SK-N-SH (cell line): ENCODE data around the gene TSPAN12. TPM values are rescaled to one million over a fixed set of nuclear protein-coding genes. Genes with fewer than 3 reads are reported as not detected.

Experiments used
- CTCF ChIA-PET: fragments of 300-600, 350-600 bp; formaldehyde crosslinking; extraction: SDS; loops from one replicate; lab custom pipeline; 2021; lab: Yijun Ruan, JAX
- POLR2A ChIA-PET: fragments of 350-600 bp; sonication (Branson Sonifier 250); formaldehyde crosslinking; extraction: SDS; loops from one replicate; lab custom pipeline; 2020; ENCODE audit warnings: antibody characterized with exemption, inconsistent platforms; lab: Yijun Ruan, JAX
- DNase-seq: peaks from one replicate; pipeline ENCODE4 v3.0.0; 2012
- H2AFZ ChIP-seq: fragments of 200-600 bp; sonication (generic); 2 replicates; pipeline ENCODE4 v1.8.1; 2016; ENCODE audit warnings: antibody characterized with exemption, mild to moderate bottlenecking, low read depth
- H3F3A ChIP-seq: fragments of 200-600 bp; sonication (generic); replicated peaks from 2 replicates; pipeline ENCODE3; 2016; ENCODE audit warnings: antibody characterized with exemption, mild to moderate bottlenecking; ENCODE audit not compliant: insufficient read depth
- H3K27ac ChIP-seq, 2 experiments: fragments of 200-500 bp in 1 of 2; fragments of 200-600 bp in 1 of 2; sonication (Bioruptor generic) in 1 of 2; sonication (generic), shearing (Covaris generic) in 1 of 2; 2 replicates each; pipeline versions ENCODE4 v1.5.1 to v1.6.1; 2014 to 2016; ENCODE audit warnings: low read depth in 2 of 2, inconsistent platforms in 1 of 2, low read length in 1 of 2, mild to moderate bottlenecking in 1 of 2, mixed read lengths in 1 of 2
- H3K27me3 ChIP-seq: fragments of 200-600 bp; sonication (generic), shearing (Covaris generic); 2 replicates; pipeline ENCODE4 v1.6.1; 2016; ENCODE audit warnings: mixed run types; ENCODE audit not compliant: insufficient read depth
- H3K36me3 ChIP-seq, 2 experiments: fragments of 200-500 bp in 1 of 2; fragments of 200-600 bp in 1 of 2; sonication (Bioruptor generic) in 1 of 2; sonication (generic) in 1 of 2; replicated peaks in 1 of 2; 2 replicates each; pipeline versions ENCODE3 to v1.5.1; 2014 to 2016; ENCODE audit warnings: low read length in 1 of 2, mild to moderate bottlenecking in 1 of 2; ENCODE audit not compliant: insufficient read depth in 2 of 2, control insufficient read depth in 1 of 2
- H3K4me1 ChIP-seq, 2 experiments: fragments of 200-500 bp in 1 of 2; fragments of 200-600 bp in 1 of 2; sonication (Bioruptor generic) in 1 of 2; sonication (generic), shearing (Covaris generic) in 1 of 2; 2 replicates each; pipeline versions ENCODE4 v1.5.1 to v1.6.1; 2014 to 2016; ENCODE audit warnings: low read depth in 1 of 2, low read length in 1 of 2, mixed run types in 1 of 2; ENCODE audit not compliant: insufficient read depth in 2 of 2, control insufficient read depth in 1 of 2
- H3K4me2 ChIP-seq: fragments of 200-600 bp; sonication (generic), shearing (Covaris generic); 2 replicates; pipeline ENCODE4 v1.6.1; 2017; ENCODE audit warnings: mixed run types
- H3K4me3 ChIP-seq, 2 experiments: fragments of 200-500 bp in 1 of 2; fragments of 200-600 bp in 1 of 2; sonication (Bioruptor generic) in 1 of 2; sonication (generic), shearing (Covaris generic) in 1 of 2; 2 replicates each; pipeline versions ENCODE4 v1.5.1 to v1.8.1; 2014 to 2016; ENCODE audit warnings: low read depth in 2 of 2, inconsistent platforms in 1 of 2, low read length in 1 of 2, mild to moderate bottlenecking in 1 of 2, mixed read lengths in 1 of 2, moderate library complexity in 1 of 2
- H3K79me2 ChIP-seq: fragments of 200-600 bp; sonication (generic); 2 replicates; pipeline ENCODE4 v1.8.1; 2017; ENCODE audit warnings: mild to moderate bottlenecking; ENCODE audit not compliant: insufficient read depth
- H3K9ac ChIP-seq: fragments of 200-600 bp; sonication (generic); 2 replicates; pipeline ENCODE4 v1.6.1; 2017; ENCODE audit warnings: mixed run types
- H3K9me2 ChIP-seq: fragments of 200-600 bp; sonication (generic); 2 replicates; pipeline ENCODE4 v1.6.1; 2017; ENCODE audit warnings: mixed run types
- H3K9me3 ChIP-seq: fragments of 200-600 bp; sonication (generic); 2 replicates; pipeline ENCODE4 v1.6.1; 2017; ENCODE audit warnings: mixed run types, mild to moderate bottlenecking, moderate library complexity
- H4K20me1 ChIP-seq: fragments of 200-600 bp; sonication (generic); 2 replicates; pipeline ENCODE4 v1.6.1; 2017; ENCODE audit warnings: mild to moderate bottlenecking, mixed run types; ENCODE audit not compliant: insufficient read depth
- CHD2 ChIP-seq: fragments of 150-350 bp; IDR thresholded peaks from 2 replicates; pipeline ENCODE4 v1.6.1; 2018; ENCODE audit warnings: low read length; ENCODE audit not compliant: partially characterized antibody
- CTCF ChIP-seq: fragments of 200-600 bp; sonication (generic); IDR thresholded peaks from 2 replicates; pipeline ENCODE4 v1.6.1; 2017; ENCODE audit warnings: antibody characterized with exemption, mild to moderate bottlenecking, moderate library complexity
- GABPA ChIP-seq: IDR thresholded peaks from 2 replicates; pipeline ENCODE4 v1.4.0; 2012; ENCODE audit warnings: low read depth, mild to moderate bottlenecking
- MAX ChIP-seq: IDR thresholded peaks from 2 replicates; pipeline ENCODE4 v1.4.0; 2012; ENCODE audit warnings: low read depth
- NRF1 ChIP-seq: IDR thresholded peaks from 2 replicates; pipeline ENCODE4 v1.6.1; 2012; ENCODE audit warnings: low read depth, mild to moderate bottlenecking, low read length
- RAD21 ChIP-seq: IDR thresholded peaks from 2 replicates; pipeline ENCODE4 v1.6.1; 2012; ENCODE audit warnings: mild to moderate bottlenecking, low read length
- RCOR1 ChIP-seq: fragments of 150-350 bp; IDR thresholded peaks from 2 replicates; pipeline ENCODE4 v1.6.1; 2017; ENCODE audit warnings: antibody characterized with exemption, low read length
- SMC3 ChIP-seq: IDR thresholded peaks from 2 replicates; pipeline ENCODE4 v1.6.1; 2012; ENCODE audit warnings: low read depth, low read length, improper control_type of control experiment
- USF2 ChIP-seq: fragments of 150-350 bp; IDR thresholded peaks from 2 replicates; pipeline ENCODE4 v1.6.1; 2017; ENCODE audit warnings: antibody characterized with exemption, low read length, low read depth, borderline replicate concordance
- YY1 ChIP-seq: IDR thresholded peaks from 2 replicates; pipeline ENCODE4 v1.4.0; 2012; ENCODE audit warnings: low read depth, mild to moderate bottlenecking
- ZBTB33 ChIP-seq: IDR thresholded peaks from 2 replicates; pipeline ENCODE4 v1.4.0; 2012; ENCODE audit warnings: low read depth, borderline replicate concordance
- WGBS: methylation state at CpG from one replicate; pipeline ENCODE4 v1.1.6; 2017; ENCODE audit warnings: low lambda C conversion rate; 5-methylcytosine and 5-hydroxymethylcytosine counted together
- polyA plus RNA-seq, 3 experiments: library from polyadenylated mRNA; depleted of rRNA; stranded (reverse); fragments of >200 nt; gene quantifications; 2 replicates each; pipeline ENCODE4 v1.2.3, GENCODE V29; 2012

The TSPAN12 gene
- 0.21 TPM in 1 of 2 replicates, not detected in the other for polyA plus RNA-seq (2012; rRNA removed)
- 0.10 and 0.14 TPM in 2 replicates for polyA plus RNA-seq (2012; cell fraction: cytosol; rRNA removed)
- 0.05 TPM in 2 replicates for polyA plus RNA-seq (2012; cell fraction: nucleus; rRNA removed)

GRCh38 chr7:120857588-120858573, at the start of gene TSPAN12:
TSPAN12 (minus strand) TSS chr7:120858144; CDS start chr7:120856763, 1,381 bp downstream.
- H3K27ac ChIP-seq, result peak within 1 kb of the TSS in 1 of 2 experiments; percentile 15; a peak in 1 of 4 replicates
- POLR2A ChIA-PET, result interaction anchor here (0.6 to 0.7 kb wide), 2 partner anchors 38 to 92 kb away, joined by 4 to 7 read pairs; partner anchors contain the start of gene ING3
- WGBS, result 1% methylated on average over 57 of the region's 71 CpGs
- H3K36me3 ChIP-seq, result no peaks in the 10 kb centered on the region
- DNase-seq, result peak; percentile 91
- H3K27me3 ChIP-seq, result peaks cover 35% of the 10 kb centered on the region
- H3F3A ChIP-seq, result peaks cover 6% of the 10 kb centered on the region
- H4K20me1 ChIP-seq, result no peaks in the 10 kb centered on the region
- H3K4me3 ChIP-seq, result peak within 1 kb of the TSS; percentile 64 to 66
- H3K9ac ChIP-seq, result peak within 1 kb of the TSS; percentile 35; the same call in 1 of the 2 replicates
- H3K9me3 ChIP-seq, result no peaks in the 10 kb centered on the region
- H2AFZ ChIP-seq, result peak within 1 kb of the TSS; percentile 73
- CTCF ChIA-PET, result interaction anchor here (0.7 to 3.6 kb wide), 17 partner anchors 8 to 227 kb away, joined by 3 to 24 read pairs (median 4); no protein-coding TSS in a partner anchor
- H3K4me1 ChIP-seq, result peaks cover 0 to 11% of the 10 kb centered on the region in 2 experiments; a peak in 2 of 4 replicates
- TF ChIP-seq CHD2, result no peak
- TF ChIP-seq SMC3, result 0 out of 2 replicates have a peak, but pooled peaks have one; percentile 10
- peak; percentile 64 for TF ChIP-seq CTCF
- TF ChIP-seq YY1, result 0 out of 2 replicates have a peak, but pooled peaks have one; percentile 11
- no peak for TF ChIP-seq USF2
- no peak; the same call in 1 of the 2 replicates for TF ChIP-seq RCOR1
- peak; percentile 19; the same call in 1 of the 2 replicates for TF ChIP-seq RAD21
- no peak for TF ChIP-seq GABPA
- TF ChIP-seq NRF1, result peak; percentile 86
- peak; percentile 38; the same call in 1 of the 2 replicates for TF ChIP-seq MAX
- TF ChIP-seq ZBTB33, result no peak
- H3K79me2 ChIP-seq, result no peaks in the 10 kb centered on the region
- H3K9me2 ChIP-seq, result 0 out of 2 replicates have a peak, but pooled peaks cover 3% of the 10 kb centered on the region
- peak within 1 kb of the TSS; percentile 95 for H3K4me2 ChIP-seq
